CD4-positive, alpha-beta T cell treated with Interferon alpha-2 for 1 hour (primary cell): ENCODE data around the gene CPLX1.
"Not testable (repeated sequence)": the region's sequence is repeated elsewhere in the genome, so short reads cannot be mapped to it uniquely, and the experiment has no call there.

Source experiments
- DNase-seq, 2 donors: peaks; one replicate each; pipeline ENCODE4 v3.0.0-alpha.2; 2020 to 2022

CPLX1 gene

DNA sequence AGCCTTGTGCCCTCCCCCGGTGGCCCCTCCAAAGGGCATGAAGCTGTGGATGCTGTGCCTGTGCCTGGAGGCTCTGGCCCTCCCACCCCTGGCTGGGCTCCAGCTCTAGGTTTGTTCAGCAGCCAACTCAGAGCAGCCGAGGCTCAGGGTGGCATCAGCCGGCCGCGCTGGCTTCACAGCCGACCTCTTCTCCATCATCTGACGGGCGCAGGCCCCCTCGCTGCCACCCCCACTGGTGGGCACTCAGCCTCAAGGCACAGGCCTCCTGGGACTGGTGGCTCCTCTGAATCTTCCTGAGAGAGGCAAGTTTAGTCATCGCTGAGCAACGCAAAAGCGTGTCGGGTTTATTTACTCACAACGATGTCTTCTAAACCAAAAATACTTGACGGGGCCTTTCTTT is 74.3 kb downstream of the CPLX1 start:
- no peak for DNase-seq

DNA sequence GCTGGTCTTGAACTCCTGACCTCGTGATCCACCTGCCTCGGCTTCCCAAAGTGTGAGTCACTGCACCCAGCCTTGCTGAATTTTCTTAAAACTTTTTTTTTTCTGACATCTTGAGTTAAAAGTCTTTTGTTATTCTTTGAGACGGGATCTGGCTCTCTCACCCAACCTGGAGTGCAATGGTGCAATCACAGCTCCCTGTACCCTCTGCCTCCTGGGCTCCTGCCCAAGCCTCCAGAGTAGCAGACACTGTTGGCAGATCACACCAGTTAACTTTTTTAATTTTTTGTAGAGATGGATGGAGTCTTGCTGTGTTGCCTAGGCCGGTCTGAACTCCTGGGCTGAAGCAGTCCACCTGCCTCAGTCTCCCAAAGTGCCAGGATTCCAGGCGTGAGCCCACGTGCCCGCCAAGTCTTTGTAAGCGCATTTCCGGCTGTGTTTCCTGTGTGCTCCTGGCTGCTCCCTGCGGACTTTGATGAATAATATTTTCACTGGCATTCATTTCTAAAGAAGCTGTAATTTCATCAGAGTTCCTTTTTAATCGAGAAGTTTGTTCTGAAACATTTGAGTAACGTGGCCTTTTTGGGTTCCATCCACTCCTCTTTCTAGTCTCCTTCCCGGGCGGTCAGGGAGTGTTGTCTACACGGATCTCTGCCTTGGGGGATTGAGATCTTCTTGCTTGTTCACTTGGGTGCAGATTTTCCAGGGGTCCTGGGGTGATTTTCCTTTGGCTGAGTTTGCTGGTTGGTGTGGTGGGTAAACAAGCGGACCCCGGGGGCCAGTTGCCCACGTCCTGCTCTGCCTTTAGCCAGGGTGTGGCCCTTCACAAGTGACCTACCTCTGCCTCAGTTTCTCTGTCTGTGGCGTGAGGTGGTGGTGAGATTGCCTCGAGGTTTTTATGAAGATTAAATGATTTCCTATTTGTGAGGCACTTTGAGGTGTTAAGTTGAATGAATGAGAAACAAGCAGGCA is 75.9 kb downstream of the CPLX1 start:
- no peak for DNase-seq

DNA sequence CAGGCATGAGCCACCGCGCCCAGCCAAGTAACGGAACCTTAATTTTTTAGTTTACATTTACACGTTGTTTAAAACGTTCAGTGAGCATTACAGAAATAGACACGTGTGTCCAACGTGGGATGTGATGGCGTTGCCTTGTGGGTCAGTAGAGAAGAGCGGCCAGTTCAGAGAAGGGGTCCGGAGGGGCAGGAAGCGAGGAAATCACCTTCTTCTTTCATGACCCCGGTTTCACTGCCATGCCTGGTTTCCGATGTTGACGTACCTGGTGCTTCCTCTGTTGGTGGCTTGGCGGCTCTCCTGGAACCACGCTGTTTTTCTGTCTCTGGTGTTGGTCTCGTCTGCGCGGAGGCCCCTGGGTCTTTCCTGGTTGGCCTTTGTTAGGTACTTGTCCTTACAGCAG is 77.5 kb downstream of the CPLX1 start:
- DNase-seq, result no peak

DNA sequence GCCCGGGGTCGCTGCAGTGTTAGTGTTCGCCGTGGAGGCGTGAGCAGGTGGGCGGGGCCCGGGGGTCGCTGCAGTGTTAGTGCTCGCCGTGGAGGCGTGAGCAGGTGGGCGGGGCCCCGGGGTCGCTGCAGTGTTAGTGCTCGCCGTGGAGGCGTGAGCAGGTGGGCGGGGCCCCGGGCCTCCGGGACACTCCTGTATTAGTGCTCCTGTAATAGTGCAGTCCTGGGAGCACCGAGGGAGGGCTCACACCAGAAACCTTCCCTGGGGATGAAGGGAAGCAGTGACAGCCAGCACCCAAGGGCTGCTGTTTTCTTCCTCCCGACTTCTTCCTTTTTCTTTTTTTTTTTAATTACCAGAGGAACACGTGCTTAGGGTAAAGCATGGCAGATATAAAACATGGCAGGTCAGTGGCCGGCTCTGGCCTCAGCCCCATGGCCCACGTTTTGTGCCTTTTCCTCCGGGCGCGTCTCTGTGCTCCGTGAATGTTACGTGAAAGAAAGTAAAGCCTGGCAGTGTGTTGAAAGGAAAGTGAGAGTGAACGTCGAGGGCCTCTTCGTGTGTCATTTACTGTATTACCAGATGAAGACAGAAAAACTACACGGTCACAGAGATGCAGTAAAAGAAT is 78.3 kb downstream of the CPLX1 start:
- DNase-seq, result no peak

DNA sequence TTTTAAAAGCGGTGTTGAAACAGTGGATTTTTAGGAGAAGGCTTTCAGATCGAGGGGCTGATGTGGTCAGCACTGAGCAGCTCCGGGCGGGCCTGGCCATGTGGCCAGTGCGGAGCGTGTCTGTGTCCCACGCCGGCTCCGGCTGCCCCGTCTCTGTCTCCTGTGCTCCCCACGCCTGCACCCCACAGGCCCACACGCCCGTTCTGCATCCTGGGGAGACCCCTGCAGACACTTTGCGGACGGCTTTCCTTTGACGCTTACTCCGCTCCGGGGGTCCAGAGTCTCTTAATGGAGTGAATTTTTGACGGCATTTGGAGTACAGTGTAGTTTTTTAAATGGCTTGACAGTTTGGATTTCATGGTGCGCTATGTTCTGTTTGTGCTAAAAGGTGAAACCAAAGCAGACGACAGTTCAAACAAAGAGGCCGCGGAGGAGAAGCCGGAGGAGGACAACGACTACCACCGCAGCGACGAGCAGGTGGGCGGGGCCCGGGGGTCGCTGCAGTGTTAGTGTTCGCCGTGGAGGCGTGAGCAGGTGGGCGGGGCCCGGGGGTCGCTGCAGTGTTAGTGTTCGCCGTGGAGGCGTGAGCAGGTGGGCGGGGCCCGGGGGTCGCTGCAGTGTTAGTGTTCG is 81.6 kb downstream of the CPLX1 start:
- no peak for DNase-seq

DNA sequence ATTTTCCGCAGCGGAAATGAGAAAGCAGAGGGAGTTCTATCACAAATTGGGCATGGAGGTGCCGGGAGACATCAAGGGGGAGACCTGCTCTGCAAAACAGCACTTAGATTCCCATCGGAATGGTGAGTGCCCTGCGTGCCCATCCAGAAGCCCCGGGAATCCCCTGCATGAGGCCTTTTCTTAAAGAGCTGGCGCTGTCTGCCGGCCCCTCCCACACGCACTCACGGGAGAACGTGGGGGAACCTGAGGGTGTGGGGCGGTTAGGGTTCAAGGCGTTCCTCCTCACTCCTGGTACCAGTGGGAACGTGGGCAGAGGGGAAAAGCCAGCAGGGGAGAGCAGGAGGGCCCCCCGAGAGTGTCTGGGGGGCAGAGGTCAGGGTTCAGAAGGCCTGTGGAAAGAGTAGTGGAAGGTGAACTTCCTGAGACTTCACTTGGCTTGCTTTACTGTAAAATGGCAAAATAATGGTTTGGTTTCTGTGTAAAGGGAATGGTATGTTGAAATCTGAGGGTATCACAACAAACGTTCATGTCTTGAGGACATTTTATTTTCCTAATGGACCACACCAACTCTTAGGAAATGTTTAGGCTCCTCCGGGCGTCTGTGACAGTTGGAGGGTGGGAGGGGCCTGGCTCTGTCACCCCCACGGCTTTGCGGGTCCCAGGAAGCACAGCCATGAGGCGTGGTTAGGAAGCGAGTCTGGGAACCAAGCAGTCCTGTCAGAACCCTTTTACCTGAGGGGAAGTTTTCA is 82.3 kb downstream of the CPLX1 start:
- no peak for DNase-seq

DNA sequence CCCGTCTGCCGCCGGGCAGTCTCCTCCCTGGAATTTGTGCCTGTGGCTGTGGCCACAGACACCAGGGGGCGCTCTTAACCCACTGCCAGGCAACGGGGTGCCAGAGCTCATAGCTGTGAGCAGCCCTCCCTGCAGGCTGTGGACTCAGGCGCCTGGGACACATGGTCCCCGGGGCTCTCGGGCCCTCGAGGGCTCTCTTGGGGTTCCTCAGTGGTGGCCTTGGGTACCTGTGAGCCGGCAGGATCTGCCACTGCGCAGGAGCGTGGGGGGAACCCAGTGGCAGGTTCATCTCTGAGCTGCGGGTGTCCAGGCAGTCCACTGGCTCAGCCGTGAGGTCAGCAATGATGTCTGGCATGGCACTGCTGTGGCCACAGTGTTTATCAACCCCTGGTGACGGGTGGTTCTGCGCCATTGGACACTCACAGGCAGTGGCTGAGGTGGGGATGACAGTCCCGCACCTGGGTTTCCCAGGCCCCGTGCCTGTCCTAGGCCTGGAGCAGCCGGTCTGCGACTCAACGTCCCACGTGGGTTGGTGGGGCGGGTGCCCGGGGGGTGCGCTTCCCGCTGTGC is 83.1 kb downstream of the CPLX1 start:
- peak; percentile 66 to 81 for DNase-seq

DNA sequence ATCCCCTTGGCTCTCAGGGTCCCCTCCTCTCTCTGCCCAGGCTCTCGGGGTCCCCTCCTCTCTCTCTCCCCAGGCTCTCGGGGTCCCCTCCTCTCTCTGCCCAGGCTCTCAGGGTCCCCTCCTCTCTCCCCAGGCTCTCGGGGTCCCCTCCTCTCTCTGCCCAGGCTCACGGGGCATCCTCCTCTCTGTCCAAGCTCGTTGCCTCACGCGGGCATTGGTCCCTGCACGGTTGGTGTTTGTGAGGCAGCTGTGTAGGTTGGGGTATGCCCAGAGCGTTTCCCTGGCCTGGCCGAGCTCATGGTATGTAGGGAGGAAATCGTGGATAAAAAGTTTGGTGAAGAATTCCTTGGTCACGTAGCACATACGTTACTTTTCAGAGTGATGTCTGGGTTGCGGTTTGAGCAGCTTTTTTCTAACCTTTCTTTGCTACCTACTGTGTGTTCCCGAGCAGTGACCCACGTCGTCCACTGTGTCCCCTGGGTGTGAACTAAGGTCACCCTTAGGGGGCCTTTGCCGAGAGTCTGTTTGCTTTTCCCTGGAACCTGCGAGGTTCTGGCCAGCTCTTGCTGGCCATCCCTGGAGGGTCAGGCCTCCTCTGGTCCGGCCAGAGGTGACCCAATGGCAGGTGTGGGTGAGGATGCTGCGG is 83.7 kb downstream of the CPLX1 start:
- DNase-seq, result no peak

DNA sequence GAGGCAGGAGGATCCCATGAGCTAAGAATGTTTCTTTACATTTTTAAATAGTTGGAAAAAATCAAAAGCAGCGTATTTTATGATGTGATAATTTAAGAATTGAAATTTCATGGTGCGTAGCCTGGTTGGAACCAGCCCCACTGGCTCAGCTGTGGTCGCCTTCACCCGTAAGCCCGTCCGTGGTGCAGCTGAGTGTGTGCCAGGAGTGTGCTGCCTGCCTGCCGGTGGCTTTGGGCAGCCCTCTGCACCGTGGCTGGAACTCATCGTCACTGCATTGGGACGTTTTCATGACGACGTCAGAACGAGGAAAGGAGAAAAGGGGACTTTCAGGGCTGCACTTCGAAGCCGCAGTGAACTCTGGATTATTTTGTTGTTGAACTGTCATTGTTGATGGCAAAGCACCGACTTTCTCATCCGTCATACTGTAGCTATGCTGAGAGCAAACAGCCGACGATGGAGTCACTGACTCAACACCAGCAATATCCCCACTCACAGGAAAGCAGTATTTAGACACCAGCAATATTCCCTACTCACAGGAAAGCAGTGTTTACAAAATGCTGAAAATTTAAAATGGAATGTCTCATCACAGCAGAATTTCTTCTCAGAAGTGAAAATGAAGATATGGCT is 85.2 kb downstream of the CPLX1 start:
- no peak for DNase-seq

DNA sequence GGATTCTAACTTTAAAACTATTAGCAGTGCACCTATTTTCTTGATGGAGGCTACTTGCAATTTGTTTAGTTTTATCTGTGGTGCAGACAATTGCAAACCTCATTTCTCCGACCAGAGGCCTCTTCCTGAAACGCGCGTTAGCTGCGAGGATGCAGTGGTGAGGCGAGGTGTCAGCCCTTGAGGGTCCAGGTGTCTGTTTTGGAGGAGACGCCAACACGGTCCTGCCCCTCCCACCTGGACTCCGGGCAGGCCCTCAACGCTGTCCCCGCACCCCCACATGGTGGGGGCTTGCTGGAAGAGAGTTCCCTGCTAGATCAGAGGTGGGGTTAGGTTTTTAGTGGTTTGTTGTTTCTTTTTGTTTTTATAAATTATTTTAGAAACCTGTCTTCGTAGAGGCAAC is 85.9 kb downstream of the CPLX1 start:
- DNase-seq, result no peak

DNA sequence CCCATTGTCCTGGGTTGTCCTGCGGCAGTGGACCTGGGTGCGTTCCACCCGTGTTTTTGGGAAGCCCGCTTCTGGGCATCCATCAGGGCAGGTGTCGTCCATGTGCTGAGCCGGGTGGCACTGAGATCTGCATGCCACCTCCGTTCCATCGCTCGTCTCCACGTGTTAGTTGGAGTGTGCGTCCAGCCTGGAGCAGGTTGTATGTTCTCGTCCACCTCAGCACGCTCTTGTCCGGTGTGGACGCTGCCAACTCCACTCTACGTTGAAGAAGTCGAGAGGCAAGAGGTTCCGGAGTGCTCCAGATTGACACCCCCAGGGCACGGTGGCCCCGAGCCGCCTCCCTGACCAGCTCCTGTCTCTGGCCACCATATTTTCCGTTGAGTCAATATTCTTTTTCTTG is 86.4 kb downstream of the CPLX1 start:
- DNase-seq, result no peak

DNA sequence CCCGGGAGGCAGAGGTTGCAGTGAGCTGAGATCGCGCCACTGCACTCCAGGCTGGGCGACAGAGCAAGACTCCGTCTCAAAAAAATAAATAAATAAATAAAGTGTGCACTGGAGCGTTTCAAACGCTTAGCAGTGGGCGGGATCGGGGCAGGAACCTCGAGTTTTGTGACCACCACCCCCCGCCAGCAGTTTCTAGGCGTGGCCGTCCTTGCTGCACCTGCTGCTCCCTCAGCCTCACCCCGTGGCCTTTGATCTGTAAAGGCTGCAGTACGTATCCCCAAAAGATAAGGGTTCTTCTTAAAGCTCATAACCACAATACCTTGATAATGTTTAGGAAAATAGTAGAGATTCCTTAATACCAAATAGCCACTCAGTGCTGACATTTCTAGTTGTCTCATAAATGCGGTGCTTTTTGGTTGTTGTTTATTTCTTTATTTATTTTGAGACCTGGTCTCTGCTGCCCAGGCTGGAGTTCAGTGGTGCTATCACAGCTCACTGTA is 87.1 kb downstream of the CPLX1 start:
- DNase-seq, result no peak

DNA sequence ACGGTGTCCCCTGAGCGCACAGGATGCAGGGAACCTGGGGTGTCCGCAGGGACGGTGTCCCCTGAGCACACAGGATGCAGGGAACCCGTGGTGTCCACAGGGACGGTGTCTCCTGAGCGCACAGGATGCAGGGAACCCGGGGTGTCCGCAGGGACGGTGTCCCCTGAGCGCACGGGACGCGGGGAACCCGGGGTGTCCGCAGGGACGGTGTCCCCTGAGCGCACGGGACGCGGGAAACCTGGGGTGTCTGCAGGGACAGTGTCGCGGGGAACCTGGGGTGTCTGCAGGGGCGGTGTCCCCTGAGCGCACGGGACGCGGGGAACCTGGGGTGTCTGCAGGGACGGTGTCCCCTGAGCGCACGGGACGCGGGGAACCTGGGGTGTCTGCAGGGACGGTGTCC is 89.4 kb downstream of the CPLX1 start:
- not testable (repeated sequence) for DNase-seq

DNA sequence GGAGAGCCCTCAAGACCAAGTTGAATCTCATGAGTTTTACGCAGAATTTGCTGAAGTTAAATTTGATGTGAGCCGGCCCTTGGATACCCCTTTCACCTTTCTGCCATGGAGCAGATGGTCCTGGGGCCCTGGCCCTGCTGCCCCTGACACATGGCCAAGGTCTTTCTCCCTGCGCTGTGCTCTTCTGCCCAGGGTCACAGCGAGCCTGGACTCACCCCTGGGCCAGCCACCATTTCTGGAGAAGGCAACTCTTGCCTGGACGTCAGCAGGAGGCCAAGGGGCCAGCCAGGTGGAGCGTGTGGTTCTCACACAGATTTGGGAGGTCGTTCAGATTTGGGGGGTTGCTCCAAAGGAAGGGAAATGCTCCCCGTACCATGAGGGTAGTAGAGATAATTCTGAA is 90.3 kb downstream of the CPLX1 start:
- no peak for DNase-seq
